GM12872 (cell line): Measurements from ENCODE around the gene REPS2.

ENCODE experiments used
- CTCF ChIP-seq: IDR thresholded peaks from 3 replicates; pipeline ENCODE4 v1.5.1; 2011; ENCODE audit warnings: low read depth, mild to moderate bottlenecking, low read length, moderate library complexity; ENCODE audit not compliant: insufficient read depth

Gene REPS2

GRCh38 chrX:17038681-17039161 is 92.3 kb downstream of the REPS2 start:
- no peak for TF ChIP-seq CTCF

- no peak for TF ChIP-seq CTCF
Measured at GRCh38 chrX:17039826-17040225, 93.4 kb downstream of the REPS2 start.

- no peak for TF ChIP-seq CTCF
Measured at GRCh38 chrX:17040711-17041110, 94.3 kb downstream of the REPS2 start.

GRCh38 chrX:17042037-17042436 is 95.6 kb downstream of the REPS2 start:
- TF ChIP-seq CTCF = no peak

- TF ChIP-seq CTCF = peak; percentile 68
Measured at GRCh38 chrX:17046478-17047097, 100.1 kb downstream of the REPS2 start.

- no peak for TF ChIP-seq CTCF
Measured at GRCh38 chrX:17047224-17047623, 100.8 kb downstream of the REPS2 start.

- TF ChIP-seq CTCF = no peak
Measured at GRCh38 chrX:17052210-17052609, 105.8 kb downstream of the REPS2 start.
